Liver (tissue), 3 donors: ENCODE results near the gene CYP2E1.

Source experiments
- CTCF ChIP-seq: fragments of 150-350 bp; IDR thresholded peaks from 2 replicates; pipeline ENCODE4 v1.5.1; 2017; ENCODE audit warnings: improper control_type of control experiment, low read depth, low read length; ENCODE audit not compliant: missing input control
- FOXA1 ChIP-seq: IDR thresholded peaks from 2 replicates; pipeline ENCODE4 v1.6.1; 2016; ENCODE audit warnings: antibody characterized with exemption
- FOXA2 ChIP-seq: IDR thresholded peaks from 2 replicates; pipeline ENCODE4 v1.6.1; 2016; ENCODE audit warnings: antibody characterized with exemption
- GABPA ChIP-seq, 2 donors: IDR thresholded peaks in 1 of 2; conservative IDR thresholded peaks in 1 of 2; 2 replicates each; pipeline ENCODE4 v1.6.1; 2016; ENCODE audit warnings: antibody characterized with exemption in 2 of 2, mild to moderate bottlenecking in 1 of 2, moderate library complexity in 1 of 2
- HNF4G ChIP-seq: IDR thresholded peaks from 2 replicates; pipeline ENCODE4 v1.6.1; 2016; ENCODE audit warnings: antibody characterized with exemption
- JUND ChIP-seq, 2 donors: IDR thresholded peaks; 2 replicates each; pipeline ENCODE4 v1.6.1; 2016; ENCODE audit warnings: antibody characterized with exemption in 2 of 2
- MAX ChIP-seq: IDR thresholded peaks from 2 replicates; pipeline ENCODE4 v1.6.1; 2016; ENCODE audit warnings: antibody characterized with exemption
- RAD21 ChIP-seq, 2 donors: IDR thresholded peaks; 2 replicates each; pipeline ENCODE4 v1.6.1; 2016; ENCODE audit warnings: antibody characterized with exemption in 2 of 2, mild to moderate bottlenecking in 2 of 2
- REST ChIP-seq: IDR thresholded peaks from 2 replicates; pipeline ENCODE4 v1.6.1; 2016; ENCODE audit warnings: antibody characterized with exemption, mild to moderate bottlenecking
- TAF1 ChIP-seq: conservative IDR thresholded peaks from 2 replicates; pipeline ENCODE4 v1.6.1; 2016; ENCODE audit warnings: antibody characterized with exemption, mild to moderate bottlenecking
- YY1 ChIP-seq: IDR thresholded peaks from 2 replicates; pipeline ENCODE4 v1.6.1; 2016; ENCODE audit warnings: antibody characterized with exemption, mild to moderate bottlenecking
- ZBTB33 ChIP-seq: IDR thresholded peaks from 2 replicates; pipeline ENCODE4 v1.6.1; 2016; ENCODE audit warnings: antibody characterized with exemption
- donor health status: healthy.
- donor health status: healthy.

GRCh38 chr10:133527771-133528271 is 658 bp downstream of the CYP2E1 start:
- TF ChIP-seq JUND (IDR thresholded peaks at IDR 0.05), result no peak
- TF ChIP-seq RAD21 (IDR thresholded peaks at IDR 0.05), result no peak
- TF ChIP-seq GABPA (IDR thresholded peaks at IDR 0.05 in 1 of 2, conservative IDR thresholded peaks at IDR 0.05 in 1 of 2), result no peak
- no peak for TF ChIP-seq CTCF
- no peak for TF ChIP-seq TAF1
- TF ChIP-seq MAX, result no peak
- TF ChIP-seq YY1, result no peak
- TF ChIP-seq HNF4G, result no peak
- TF ChIP-seq REST, result no peak
- peak; percentile 3 for TF ChIP-seq FOXA1
- TF ChIP-seq ZBTB33, result no peak
- no peak for TF ChIP-seq FOXA2
